Activated CD4-positive, alpha-beta memory T cell treated with anti-CD3 and anti-CD28 coated beads for 36 hours (primary cell): ENCODE results near the gene RPL35A. TPM values are rescaled to one million over a fixed set of nuclear protein-coding genes. Genes with fewer than 3 reads are reported as not detected.
"Not testable (repeated sequence)": the region's sequence is repeated elsewhere in the genome, so short reads cannot be mapped to it uniquely, and the experiment has no call there.

Experiments used
- CTCF ChIA-PET: fragments of 350-600 bp; sonication (Branson Sonifier 250); formaldehyde crosslinking; loops from one replicate; lab custom pipeline; 2021; ENCODE audit warnings: antibody characterized with exemption, inconsistent platforms; lab: Charles Lee
- POLR2A ChIA-PET: fragments of 350-600 bp; sonication (Branson Sonifier 250); formaldehyde crosslinking; loops from one replicate; lab custom pipeline; 2021; ENCODE audit warnings: antibody characterized with exemption; lab: Charles Lee
- DNase-seq: peaks from one replicate; pipeline ENCODE4 v3.0.0-alpha.2; 2020
- H3K27ac Mint-ChIP-seq: one replicate; pipeline ENCODE4 v1.8.0; 2021; ENCODE audit warnings: mixed read lengths
- H3K27me3 Mint-ChIP-seq: one replicate; pipeline ENCODE4 v1.8.0; 2021; ENCODE audit warnings: mixed read lengths
- H3K36me3 Mint-ChIP-seq: one replicate; pipeline ENCODE4 v1.8.0; 2021; ENCODE audit warnings: mixed read lengths
- H3K4me1 Mint-ChIP-seq: one replicate; pipeline ENCODE4 v1.8.0; 2021; ENCODE audit warnings: low read depth, mixed read lengths
- H3K4me3 Mint-ChIP-seq: one replicate; pipeline ENCODE4 v1.8.0; 2021; ENCODE audit warnings: mild to moderate bottlenecking, mixed read lengths
- H3K9me3 Mint-ChIP-seq: one replicate; pipeline ENCODE4 v1.8.0; 2021; ENCODE audit warnings: mixed read lengths
- intact Hi-C: fragments of 100-400 bp; cut with micrococcal nuclease; formaldehyde crosslinking; loops from one replicate; pipeline ENCODE4 v1.15.1; 2023
- total RNA-seq, 2 experiments: library from RNA; stranded (reverse); gene quantifications; one replicate each; pipeline ENCODE4 v1.2.3, GENCODE V29; 2021

Gene RPL35A
- total RNA-seq, result 1,000 to 10,000 TPM; 1,575 to 1,587 TPM

- DNase-seq, result peak; percentile 88
- Mint-ChIP-seq H3K27ac (peak within 1 kb of the TSS; percentile 97), H3K4me3 (peak within 1 kb of the TSS; percentile 93), H3K27me3 (no peaks in the 10 kb centered on the region), H3K36me3 (peaks cover 43% of the 10 kb centered on the region), H3K4me1 (peaks cover 43% of the 10 kb centered on the region), H3K9me3 (no peaks in the 10 kb centered on the region)
- CTCF ChIA-PET, result interaction anchor here (0.9 to 2.4 kb wide), 4 partner anchors 9 to 131 kb away, joined by 3 to 21 read pairs (median 6); no protein-coding TSS in a partner anchor
- intact Hi-C loops, result loop anchor here (1.0 to 5.0 kb wide), 3 partner anchors 10 to 213 kb away; partner anchors contain the start of genes LMLN and RUBCN
- POLR2A ChIA-PET, result interaction anchor here (0.5 to 2.4 kb wide), 5 partner anchors 9 to 44 kb away, joined by 3 to 14 read pairs (median 3); a partner anchor contains a TSS
Measured at GRCh38 chr3:197949778-197950676, at the start of gene RPL35A. Gene RPL35A (plus strand): TSS chr3:197950190. CDS start chr3:197950968, 778 bp downstream.

DNA sequence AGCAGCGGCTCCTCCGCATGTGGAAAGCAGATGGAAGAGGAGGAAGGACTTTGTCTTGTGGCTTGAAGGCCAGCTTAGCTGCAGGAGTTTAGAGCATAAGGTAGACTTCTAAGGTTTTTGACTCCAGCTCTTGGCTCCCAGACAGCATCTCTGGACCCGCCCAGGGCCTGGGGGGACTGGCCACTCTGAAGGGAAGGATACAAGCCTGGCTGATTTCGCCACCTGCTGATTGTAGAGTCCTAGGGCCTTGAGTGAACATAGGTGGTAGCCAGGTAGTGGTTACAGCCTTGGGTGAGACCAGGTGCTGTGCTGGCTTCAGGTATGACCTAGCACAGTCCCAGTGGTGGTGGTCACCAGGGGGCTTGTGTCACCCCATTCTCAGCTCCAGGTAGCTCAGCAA, 48.4 kb upstream of the RPL35A start:
- no peak overlapping the region for H3K27ac Mint-ChIP-seq
- no peaks in the 10 kb centered on the region for H3K36me3 Mint-ChIP-seq
- no peaks in the 10 kb centered on the region for H3K27me3 Mint-ChIP-seq
- POLR2A ChIA-PET, result no interaction called here
- no peaks in the 10 kb centered on the region for H3K9me3 Mint-ChIP-seq
- H3K4me1 Mint-ChIP-seq, result peaks cover 14% of the 10 kb centered on the region
- no peak overlapping the region for H3K4me3 Mint-ChIP-seq
- CTCF ChIA-PET, result no interaction called here
- intact Hi-C loops, result no loop called here
- no peak for DNase-seq

DNA sequence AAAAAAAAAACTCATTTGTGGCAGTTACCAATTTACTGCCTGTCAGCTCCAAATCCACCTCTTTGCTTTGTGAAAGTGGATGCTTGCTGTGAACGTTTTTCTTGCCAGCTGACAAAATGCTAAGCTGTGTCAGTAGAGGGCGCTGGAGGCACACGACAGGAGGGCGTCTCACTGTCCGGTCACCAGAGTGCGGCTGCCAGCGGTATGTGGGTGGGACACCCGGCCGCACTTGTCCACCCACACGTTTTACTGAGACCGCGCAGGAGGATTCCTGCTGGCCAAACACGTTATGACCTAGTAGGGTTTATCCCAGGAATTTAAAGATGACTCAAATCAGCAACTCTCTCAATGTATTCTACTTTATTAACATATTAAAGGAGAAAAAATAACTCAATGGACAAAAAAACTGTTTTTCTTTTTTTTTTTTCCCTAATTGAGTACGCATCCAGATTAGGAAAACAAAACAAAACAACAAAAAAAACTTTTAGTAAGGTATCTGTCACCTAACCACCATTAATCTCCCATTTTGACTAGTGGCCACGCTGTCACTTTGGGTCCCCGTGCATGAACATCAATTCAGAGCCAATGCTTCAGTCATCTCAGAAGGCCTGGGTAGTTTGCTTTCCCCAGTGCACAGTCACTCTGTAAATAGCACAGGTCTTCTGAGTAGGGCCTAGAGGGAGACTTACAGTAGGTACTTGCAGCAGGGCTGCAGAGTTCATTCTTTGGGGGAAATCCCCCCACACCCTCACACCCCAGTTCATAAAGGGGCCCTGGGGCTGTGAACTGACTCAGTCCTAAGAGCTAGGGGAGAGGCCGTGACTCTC, 43.8 kb upstream of the RPL35A start:
- peak overlapping the region; percentile 87 for H3K27ac Mint-ChIP-seq
- CTCF ChIA-PET, result interaction anchor here (0.6 to 3.2 kb wide), 36 partner anchors 8 to 394 kb away, joined by 3 to 44 read pairs (median 4); partner anchors contain the start of genes LRCH3 and RPL35A
- intact Hi-C loops, result loop anchor here (1.0 to 2.0 kb wide), 9 partner anchors 15 to 174 kb away; partner anchors contain the start of genes LMLN and RPL35A

GRCh38 chr3:197906850-197907187, 43.2 kb upstream of the RPL35A start:
- ChIA-PET CTCF (interaction anchor here (0.8 to 3.2 kb wide), 11 partner anchors 9 to 173 kb away, joined by 3 to 44 read pairs (median 11); no protein-coding TSS in a partner anchor), POLR2A (interaction anchor here (0.9 to 1.7 kb wide), 6 partner anchors 16 to 195 kb away, joined by 3 to 8 read pairs (median 5); partner anchors contain the start of gene RPL35A)
- H3K27me3 Mint-ChIP-seq, result no peaks in the 10 kb centered on the region
- peaks cover 5% of the 10 kb centered on the region for H3K36me3 Mint-ChIP-seq
- H3K4me3 Mint-ChIP-seq, result no peak overlapping the region
- no peak for DNase-seq
- peaks cover 27% of the 10 kb centered on the region for H3K4me1 Mint-ChIP-seq
- intact Hi-C loops, result loop anchor here (1.0 to 2.0 kb wide), 9 partner anchors 14 to 173 kb away; partner anchors contain the start of genes LMLN and RPL35A
- no peaks in the 10 kb centered on the region for H3K9me3 Mint-ChIP-seq
- peak overlapping the region; percentile 87 for H3K27ac Mint-ChIP-seq

More for the DNA sequence above, 43.8 kb upstream of the RPL35A start:
- peaks cover 5% of the 10 kb centered on the region for H3K36me3 Mint-ChIP-seq
- peaks cover 27% of the 10 kb centered on the region for H3K4me1 Mint-ChIP-seq
- POLR2A ChIA-PET, result interaction anchor here (0.7 to 1.7 kb wide), 8 partner anchors 8 to 194 kb away, joined by 3 to 8 read pairs (median 5); partner anchors contain the start of gene RPL35A
- no peaks in the 10 kb centered on the region for H3K9me3 Mint-ChIP-seq
- H3K4me3 Mint-ChIP-seq, result peak overlapping the region; percentile 35
- peak; percentile 93 for DNase-seq
- H3K27me3 Mint-ChIP-seq, result no peaks in the 10 kb centered on the region

- H3K27ac Mint-ChIP-seq, result peak overlapping the region; percentile 87
- intact Hi-C loops, result loop anchor here (2.0 kb wide), 1 partner anchor 44 kb away; the partner anchor contains the start of gene RPL35A
- no peaks in the 10 kb centered on the region for H3K27me3 Mint-ChIP-seq
- no peaks in the 10 kb centered on the region for H3K9me3 Mint-ChIP-seq
- H3K36me3 Mint-ChIP-seq, result peaks cover 5% of the 10 kb centered on the region
- peaks cover 27% of the 10 kb centered on the region for H3K4me1 Mint-ChIP-seq
- no peak for DNase-seq
- CTCF ChIA-PET, result interaction anchor here (0.8 to 3.2 kb wide), 7 partner anchors 8 to 173 kb away, joined by 3 to 44 read pairs (median 3); no protein-coding TSS in a partner anchor
- H3K4me3 Mint-ChIP-seq, result no peak overlapping the region
- POLR2A ChIA-PET, result interaction anchor here (0.9 to 1.7 kb wide), 6 partner anchors 17 to 195 kb away, joined by 3 to 8 read pairs (median 5); partner anchors contain the start of gene RPL35A
Measured at GRCh38 chr3:197907196-197907595, 42.8 kb upstream of the RPL35A start.

DNA sequence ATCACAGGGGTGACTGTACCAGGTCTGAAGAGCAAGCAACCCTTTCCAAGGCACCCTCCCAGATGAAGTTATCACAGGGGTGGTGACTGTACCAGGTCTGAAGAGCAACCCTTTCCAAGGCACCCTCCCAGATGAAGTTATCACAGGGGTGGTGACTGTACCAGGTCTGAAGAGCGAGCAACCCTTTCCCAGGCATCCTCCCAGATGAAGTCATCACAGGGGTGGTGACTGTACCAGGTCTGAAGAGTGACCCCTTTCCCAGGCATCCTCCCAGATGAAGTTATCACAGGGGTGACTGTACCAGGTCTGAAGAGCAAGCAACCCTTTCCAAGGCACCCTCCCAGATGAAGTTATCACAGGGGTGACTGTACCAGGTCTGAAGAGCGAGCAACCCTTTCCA, 41.4 kb upstream of the RPL35A start:
- CTCF ChIA-PET, result interaction anchor here (1.0 kb wide), 1 partner anchor 34 kb away, joined by 5 read pairs; no protein-coding TSS in a partner anchor
- intact Hi-C loops, result not testable (repeated sequence)

GRCh38 chr3:197908957-197909701, 40.9 kb upstream of the RPL35A start:
- intact Hi-C loops, result no loop called here
- no peaks in the 10 kb centered on the region for H3K9me3 Mint-ChIP-seq
- CTCF ChIA-PET, result interaction anchor here (1.0 kb wide), 1 partner anchor 34 kb away, joined by 5 read pairs; no protein-coding TSS in a partner anchor
- POLR2A ChIA-PET, result no interaction called here
- no peak overlapping the region for H3K4me3 Mint-ChIP-seq
- DNase-seq, result no peak
- H3K27me3 Mint-ChIP-seq, result no peaks in the 10 kb centered on the region
- H3K4me1 Mint-ChIP-seq, result peaks cover 37% of the 10 kb centered on the region
- peaks cover 5% of the 10 kb centered on the region for H3K36me3 Mint-ChIP-seq
- H3K27ac Mint-ChIP-seq, result no peak overlapping the region

More for the DNA sequence above, 41.4 kb upstream of the RPL35A start:
- POLR2A ChIA-PET, H3K9me3 Mint-ChIP-seq, H3K4me3 Mint-ChIP-seq, H3K36me3 Mint-ChIP-seq, H3K27me3 Mint-ChIP-seq, H3K27ac Mint-ChIP-seq, DNase-seq: not testable (repeated sequence)
- H3K4me1 Mint-ChIP-seq, result peaks cover 32% of the 10 kb centered on the region

DNA sequence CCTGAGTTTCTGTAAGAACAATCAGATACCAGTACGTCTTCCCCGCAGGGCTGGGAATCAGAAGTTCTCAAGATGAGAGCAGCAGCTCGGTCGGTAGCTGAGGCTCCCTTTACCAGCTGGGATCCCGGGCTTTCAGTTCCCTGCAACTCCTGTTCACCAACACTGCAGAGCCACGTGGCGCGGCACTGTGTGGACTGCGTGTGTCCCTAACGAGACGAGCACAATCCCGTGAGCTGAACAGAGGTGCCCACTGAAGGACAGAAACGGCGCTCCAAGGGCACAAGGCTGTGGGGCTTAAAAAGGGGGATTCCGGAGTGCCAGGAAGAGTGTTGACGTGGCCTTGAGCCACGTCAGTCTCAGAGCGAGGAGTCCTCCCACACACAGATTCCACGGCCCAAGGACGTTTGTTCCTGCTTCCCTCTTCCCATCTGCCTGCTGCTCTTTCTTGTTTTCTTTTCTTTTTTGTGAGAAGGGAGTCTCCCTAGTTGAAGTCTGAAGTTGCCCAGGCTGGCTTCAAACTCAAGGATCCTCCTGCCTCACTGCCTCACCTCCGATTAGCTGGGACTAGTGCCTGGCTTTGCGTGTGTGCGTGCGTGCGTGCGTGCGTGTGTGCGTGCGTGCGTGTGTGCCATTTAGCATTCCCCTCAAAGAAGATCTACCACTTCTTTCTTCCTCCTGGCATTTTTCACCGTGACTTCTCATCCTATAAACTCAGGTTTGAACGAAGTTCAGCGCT, 37.1 kb upstream of the RPL35A start:
- peak; percentile 32 for DNase-seq
- Mint-ChIP-seq H3K9me3 (no peaks in the 10 kb centered on the region), H3K4me3 (peak overlapping the region; percentile 59), H3K27me3 (no peaks in the 10 kb centered on the region), H3K27ac (peak overlapping the region; percentile 67), H3K36me3 (peaks cover 4% of the 10 kb centered on the region), H3K4me1 (peaks cover 15% of the 10 kb centered on the region)
- intact Hi-C loops, result no loop called here
- CTCF ChIA-PET, result interaction anchor here (1.0 to 1.4 kb wide), 3 partner anchors 21 to 168 kb away, joined by 3 to 5 read pairs (median 3); no protein-coding TSS in a partner anchor
- POLR2A ChIA-PET, result interaction anchor here (0.7 to 1.3 kb wide), 2 partner anchors 24 to 39 kb away, joined by 3 to 4 read pairs; no protein-coding TSS in a partner anchor

- intact Hi-C loops, result no loop called here
- Mint-ChIP-seq H3K4me3 (no peak overlapping the region), H3K27ac (peak overlapping the region; percentile 11), H3K27me3 (no peaks in the 10 kb centered on the region), H3K36me3 (peaks cover 3% of the 10 kb centered on the region), H3K9me3 (no peaks in the 10 kb centered on the region), H3K4me1 (peaks cover 14% of the 10 kb centered on the region)
- POLR2A ChIA-PET, result interaction anchor here (0.8 to 1.3 kb wide), 2 partner anchors 8 to 38 kb away, joined by 3 to 5 read pairs; no protein-coding TSS in a partner anchor
- CTCF ChIA-PET, result interaction anchor here (1.0 to 1.4 kb wide), 4 partner anchors 8 to 167 kb away, joined by 3 to 8 read pairs (median 3); no protein-coding TSS in a partner anchor
- DNase-seq, result no peak
Measured at GRCh38 chr3:197913641-197914380, 36.2 kb upstream of the RPL35A start.
